Measurements from ENCODE around the gene IL11RA. TPM values are rescaled to one million over a fixed set of nuclear protein-coding genes. Genes with fewer than 3 reads are reported as not detected.

The IL11RA gene
- total RNA-seq, 1 donor from 2014 or later: 3.4 TPM

Other genes starting within 250 kb of the IL11RA start
- gene FAM219A, start 193.6 kb upstream of the IL11RA start, total RNA-seq: 4.0 and 4.8 TPM in 2 replicates
- not detected in 2 replicates for gene DNAI1, start 193.4 kb upstream of the IL11RA start, total RNA-seq
- not detected in 2 replicates for gene ENHO, start 129.2 kb upstream of the IL11RA start, total RNA-seq
- gene CNTFR, start 62.5 kb upstream of the IL11RA start, total RNA-seq: not detected in 2 replicates
- 14.8 and 15.5 TPM in 2 replicates for gene RPP25L, start 40.1 kb upstream of the IL11RA start, total RNA-seq
- 65.3 and 71.5 TPM in 2 replicates for gene DCTN3, start 31.7 kb upstream of the IL11RA start, total RNA-seq
- under 0.01 and 0.20 TPM in 2 replicates for gene ARID3C, start 23.1 kb upstream of the IL11RA start, total RNA-seq
- gene SIGMAR1, start 14.4 kb upstream of the IL11RA start, total RNA-seq: 29.2 and 31.0 TPM in 2 replicates
- 23.5 and 27.0 TPM in 2 replicates for gene GALT, start 5.5 kb upstream of the IL11RA start, total RNA-seq
- gene CCL27, start 10.5 kb downstream of the IL11RA start, total RNA-seq: not detected in 2 replicates
- not detected in 2 replicates for gene CCL19, start 39.1 kb downstream of the IL11RA start, total RNA-seq
- gene CCL21, start 58.0 kb downstream of the IL11RA start, total RNA-seq: 0.44 and 1.4 TPM in 2 replicates

All from lung microvascular endothelial cell (primary cell).